ENCODE results near the gene PTPRN2. TPM values are rescaled to one million over a fixed set of nuclear protein-coding genes. Genes with fewer than 3 reads are reported as not detected.

The PTPRN2 gene
- total RNA-seq, 1 experiment from 2014 or later = 1.1 TPM

- no TSS peak for BruUV-seq (replicated peaks)
- Histone ChIP-seq H3K27ac (ENCODE audit: low read length) (no peak overlapping the region), H3K4me3 (ENCODE audit: low read depth in 2 of 2, low read length in 2 of 2) (no peak overlapping the region), H3K27me3 (ENCODE audit: control insufficient read depth, insufficient read depth, low read length) (no peaks in the 10 kb centered on the region), H3K4me1 (ENCODE audit: control insufficient read depth, insufficient read depth, low read length) (no peaks in the 10 kb centered on the region), H3K36me3 (ENCODE audit: control insufficient read depth, insufficient read depth, low read length) (no peaks in the 10 kb centered on the region), H3K9me3 (ENCODE audit: control insufficient read depth, insufficient read depth, low read depth, low read length) (no peaks in the 10 kb centered on the region)
- ATAC-seq = no peak
- ChIA-PET CTCF (no interaction called here), POLR2A (no interaction called here)
- in situ Hi-C loops (cut with HindIII; ENCODE audit: low pct_unique_long_range_greater_than_20kb, low sequenced_read_pairs) = no loop called here
- no peak for DNase-seq (ENCODE audit: low read depth, low spot score)
- intact Hi-C loops (cut with micrococcal nuclease; ENCODE audit: unreplicated experiment) = no loop called here
- TF ChIP-seq CTCF (IDR thresholded peaks at IDR 0.05) (no peak), TCF7L2 (IDR thresholded peaks at IDR 0.05; ENCODE audit: low read depth, low read length) (no peak), POLR2AphosphoS5 (IDR thresholded peaks at IDR 0.05; ENCODE audit: low read depth, low read length) (no peak), SIN3A (IDR thresholded peaks at IDR 0.05; ENCODE audit: borderline replicate concordance, insufficient read depth, low read depth, low read length) (no peak), REST (IDR thresholded peaks at IDR 0.05; ENCODE audit: insufficient read depth in 1 of 2, low read depth in 2 of 2, low read length in 1 of 2) (no peak)
Observed at GRCh38 chr7:157585113-157585861, 1002.3 kb downstream of the PTPRN2 start.

- CTCF ChIA-PET = no interaction called here
- H3K9me3 ChIP-seq (ENCODE audit: control insufficient read depth, insufficient read depth, low read depth, low read length) = no peaks in the 10 kb centered on the region
- no peaks in the 10 kb centered on the region for H3K27me3 ChIP-seq (ENCODE audit: control insufficient read depth, insufficient read depth, low read length)
- ATAC-seq (no peak), DNase-seq (ENCODE audit: low read depth, low spot score) (no peak)
- H3K4me1 ChIP-seq (ENCODE audit: control insufficient read depth, insufficient read depth, low read length) = no peaks in the 10 kb centered on the region
- no peak overlapping the region for H3K4me3 ChIP-seq (ENCODE audit: low read depth in 2 of 2, low read length in 2 of 2)
- POLR2A ChIA-PET = no interaction called here
- no peaks in the 10 kb centered on the region for H3K36me3 ChIP-seq (ENCODE audit: control insufficient read depth, insufficient read depth, low read length)
- TF ChIP-seq SIN3A (IDR thresholded peaks at IDR 0.05; ENCODE audit: borderline replicate concordance, insufficient read depth, low read depth, low read length) (no peak), POLR2AphosphoS5 (IDR thresholded peaks at IDR 0.05; ENCODE audit: low read depth, low read length) (no peak), TCF7L2 (IDR thresholded peaks at IDR 0.05; ENCODE audit: low read depth, low read length) (no peak), CTCF (IDR thresholded peaks at IDR 0.05) (no peak), REST (IDR thresholded peaks at IDR 0.05; ENCODE audit: insufficient read depth in 1 of 2, low read depth in 2 of 2, low read length in 1 of 2) (no peak)
- in situ Hi-C loops (cut with HindIII; ENCODE audit: low pct_unique_long_range_greater_than_20kb, low sequenced_read_pairs) = no loop called here
- intact Hi-C loops (cut with micrococcal nuclease; ENCODE audit: unreplicated experiment) = no loop called here
- no TSS peak for BruUV-seq (replicated peaks)
- no peak overlapping the region for H3K27ac ChIP-seq (ENCODE audit: low read length)
Observed at GRCh38 chr7:157584420-157584819, 1003.2 kb downstream of the PTPRN2 start.
